ENCODE data around the gene SIGLEC8. TPM values are rescaled to one million over a fixed set of nuclear protein-coding genes. Genes with fewer than 3 reads are reported as not detected.

SIGLEC8 gene
- total RNA-seq, 2 experiments from 2014 or later, result not detected

GRCh38 chr19:51441410-51442390, 16.6 kb downstream of the SIGLEC8 start:
- no peak overlapping the region for H3K27ac ChIP-seq (ENCODE audit: low read depth, low read length, poor library complexity, severe bottlenecking)
- DNase-seq (ENCODE audit: low spot score), result peak; percentile 69
- BruUV-seq (replicated peaks), result no TSS peak
- peak overlapping the region; percentile 54 for H3K4me3 ChIP-seq (ENCODE audit: low read depth, low read length, poor library complexity, severe bottlenecking)
- no peaks in the 10 kb centered on the region for H3K36me3 ChIP-seq (ENCODE audit: insufficient read depth, low read length)
- no peaks in the 10 kb centered on the region for H4K20me1 ChIP-seq (ENCODE audit: insufficient read depth, low read length)
- no peaks in the 10 kb centered on the region for H3K9me3 ChIP-seq (ENCODE audit: low read length)
- POLR2A ChIA-PET, result no interaction called here
- no peaks in the 10 kb centered on the region for H3K79me2 ChIP-seq (ENCODE audit: insufficient read depth, low read depth, low read length)
- peak overlapping the region; percentile 85 for H3K4me2 ChIP-seq (ENCODE audit: low read length)
- CTCF ChIA-PET (ENCODE audit: unreplicated experiment), result interaction anchor here (1.3 kb wide), 1 partner anchor 215 kb away, joined by 4 read pairs; no protein-coding TSS in a partner anchor
- H2AFZ ChIP-seq (ENCODE audit: low read length), result peak overlapping the region; percentile 51
- 0 out of 2 replicates have a peak, but pooled peaks have one; percentile 9 for TF ChIP-seq CTCF (conservative IDR thresholded peaks at IDR 0.05; ENCODE audit: low read length)
- TF ChIP-seq EZH2phosphoT487 (IDR thresholded peaks at IDR 0.05; ENCODE audit: borderline replicate concordance, low read depth, low read length), result no peak
- no peaks in the 10 kb centered on the region for H3K9me2 ChIP-seq (ENCODE audit: insufficient read depth, low read length)
- intact Hi-C loops (cut with micrococcal nuclease; ENCODE audit: unreplicated experiment), result no loop called here
- H3K4me1 ChIP-seq (ENCODE audit: insufficient read depth, low read length, poor library complexity, severe bottlenecking), result peaks cover 18% of the 10 kb centered on the region

DNA sequence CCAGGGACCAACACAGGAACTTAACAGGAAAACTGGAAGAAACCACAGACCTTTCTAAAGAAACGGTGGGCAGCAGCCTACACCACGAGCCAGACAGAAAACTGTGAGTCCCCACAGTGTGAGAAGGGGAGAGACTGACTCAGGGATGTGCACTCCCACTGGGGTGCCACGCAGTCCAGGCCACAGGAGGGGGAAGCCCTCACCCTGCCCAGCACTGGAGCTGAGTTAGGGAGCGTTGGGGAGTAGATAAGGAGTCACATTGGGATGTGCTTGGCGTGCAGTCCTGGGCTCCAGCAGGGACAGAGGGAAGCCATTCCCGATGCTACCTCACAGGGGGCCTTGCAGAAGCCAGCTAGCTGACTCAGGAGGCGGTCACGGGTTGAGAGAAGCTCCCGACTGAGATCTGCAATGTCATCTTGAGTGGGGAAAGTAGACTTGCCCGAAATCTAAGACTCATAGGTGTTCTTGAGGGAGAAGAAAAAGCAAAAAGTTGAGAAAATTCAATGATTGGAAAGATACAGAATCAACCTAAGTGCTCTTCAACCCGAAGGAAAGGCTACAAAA, 17.3 kb downstream of the SIGLEC8 start:
- Histone ChIP-seq H2AFZ (ENCODE audit: low read length) (peak overlapping the region; percentile 51), H3K79me2 (ENCODE audit: insufficient read depth, low read depth, low read length) (no peaks in the 10 kb centered on the region), H3K36me3 (ENCODE audit: insufficient read depth, low read length) (no peaks in the 10 kb centered on the region), H3K4me3 (ENCODE audit: low read depth, low read length, poor library complexity, severe bottlenecking) (peak overlapping the region; percentile 54), H3K4me2 (ENCODE audit: low read length) (peak overlapping the region; percentile 85), H3K9me2 (ENCODE audit: insufficient read depth, low read length) (no peaks in the 10 kb centered on the region), H3K4me1 (ENCODE audit: insufficient read depth, low read length, poor library complexity, severe bottlenecking) (peaks cover 18% of the 10 kb centered on the region), H4K20me1 (ENCODE audit: insufficient read depth, low read length) (no peaks in the 10 kb centered on the region), H3K27ac (ENCODE audit: low read depth, low read length, poor library complexity, severe bottlenecking) (no peak overlapping the region), H3K9me3 (ENCODE audit: low read length) (no peaks in the 10 kb centered on the region)
- CTCF ChIA-PET (ENCODE audit: unreplicated experiment), result no interaction called here
- no peak for DNase-seq (ENCODE audit: low spot score)
- no TSS peak for BruUV-seq (replicated peaks)
- POLR2A ChIA-PET, result no interaction called here
- intact Hi-C loops (cut with micrococcal nuclease; ENCODE audit: unreplicated experiment), result no loop called here
- TF ChIP-seq EZH2phosphoT487 (IDR thresholded peaks at IDR 0.05; ENCODE audit: borderline replicate concordance, low read depth, low read length) (no peak), CTCF (conservative IDR thresholded peaks at IDR 0.05; ENCODE audit: low read length) (no peak)
